GM21717 (cell line): ENCODE results near the gene ZDHHC22.

ENCODE experiments used
- ATAC-seq: cut with Tn5 transposase; IDR thresholded peaks from one replicate; pipeline ENCODE4 v1.9.1; 2021; ENCODE audit warnings: mild to moderate bottlenecking, moderate library complexity; ENCODE audit not compliant: unreplicated experiment

ZDHHC22 gene

GRCh38 chr14:77128414-77128891, 13.1 kb downstream of the ZDHHC22 start:
- ATAC-seq = no peak

DNA sequence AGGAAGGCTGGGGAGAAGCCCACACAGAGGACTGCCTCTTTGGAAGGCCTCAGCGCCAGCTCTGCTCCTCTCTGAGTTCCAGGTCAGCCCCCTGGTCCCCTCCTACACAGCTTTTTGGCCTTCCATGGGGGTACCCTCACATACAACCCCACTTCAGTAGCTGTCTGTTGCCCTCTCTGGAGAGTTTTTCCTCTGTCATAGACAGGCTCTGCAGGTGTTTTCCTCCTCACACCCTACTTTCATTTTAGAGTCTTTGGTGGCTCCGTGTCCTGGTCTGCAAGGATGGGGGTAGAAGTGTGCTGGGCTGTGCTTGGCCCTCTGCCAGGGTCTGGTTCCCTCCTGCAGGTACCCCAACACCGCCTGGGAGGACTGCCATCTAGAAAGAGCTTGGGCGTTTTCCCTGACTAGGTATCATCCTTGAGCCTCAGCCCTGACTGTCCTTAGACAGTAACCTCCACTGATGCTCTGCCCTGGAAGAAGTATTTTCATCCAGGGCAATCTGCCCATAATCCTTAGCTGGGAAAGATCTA, 15.1 kb downstream of the ZDHHC22 start:
- ATAC-seq = no peak

- no peak for ATAC-seq
These were observed 15.7 kb downstream of the ZDHHC22 start for GRCh38 chr14:77125823-77126325.

- no peak for ATAC-seq
These were observed 16.2 kb downstream of the ZDHHC22 start for GRCh38 chr14:77125281-77125801.

DNA sequence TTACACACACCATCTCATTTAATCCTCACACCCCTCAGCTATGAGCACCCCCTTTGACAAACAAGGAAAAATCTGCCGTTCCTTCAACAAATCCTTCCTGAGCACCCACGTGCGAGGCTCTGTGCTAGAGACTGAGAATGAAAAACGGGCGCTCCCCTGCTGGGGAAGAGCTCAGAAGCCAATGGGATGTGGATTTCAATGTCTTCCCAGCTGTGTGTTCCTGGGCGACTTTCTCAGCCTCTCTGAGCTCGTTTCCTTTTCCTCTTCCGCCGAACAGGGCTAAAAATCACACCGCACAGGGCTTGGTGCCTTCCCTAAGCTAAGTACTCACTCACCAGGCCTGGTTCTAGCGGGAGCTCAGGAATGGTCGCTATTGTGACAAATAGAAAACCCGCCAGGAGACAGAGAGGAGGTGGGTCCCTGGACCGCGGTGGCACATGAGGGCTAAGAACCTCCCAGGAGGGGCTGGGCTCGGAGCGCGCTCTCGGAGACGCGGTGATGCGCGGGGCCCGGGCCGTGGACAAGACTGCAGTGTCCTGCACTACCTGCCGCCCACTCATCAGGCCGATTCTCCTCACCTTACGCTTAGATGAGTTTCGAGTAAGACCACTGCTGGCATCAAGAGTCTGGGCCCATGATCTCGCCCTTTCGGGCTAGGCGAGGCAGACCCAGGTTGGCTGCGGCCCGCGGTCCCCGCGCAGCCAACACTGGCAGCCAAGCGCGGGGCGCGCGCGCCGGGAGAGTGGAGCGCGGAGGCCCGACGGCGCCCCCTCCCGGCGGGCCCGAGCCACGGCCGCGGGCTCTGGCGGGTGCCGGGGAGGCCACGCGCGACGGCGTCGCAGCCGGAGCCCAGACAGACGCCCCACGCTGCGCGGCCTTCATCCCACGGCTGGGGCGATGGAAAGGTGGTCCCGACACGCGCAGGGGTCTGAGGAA, 17.0 kb downstream of the ZDHHC22 start:
- no peak for ATAC-seq

DNA sequence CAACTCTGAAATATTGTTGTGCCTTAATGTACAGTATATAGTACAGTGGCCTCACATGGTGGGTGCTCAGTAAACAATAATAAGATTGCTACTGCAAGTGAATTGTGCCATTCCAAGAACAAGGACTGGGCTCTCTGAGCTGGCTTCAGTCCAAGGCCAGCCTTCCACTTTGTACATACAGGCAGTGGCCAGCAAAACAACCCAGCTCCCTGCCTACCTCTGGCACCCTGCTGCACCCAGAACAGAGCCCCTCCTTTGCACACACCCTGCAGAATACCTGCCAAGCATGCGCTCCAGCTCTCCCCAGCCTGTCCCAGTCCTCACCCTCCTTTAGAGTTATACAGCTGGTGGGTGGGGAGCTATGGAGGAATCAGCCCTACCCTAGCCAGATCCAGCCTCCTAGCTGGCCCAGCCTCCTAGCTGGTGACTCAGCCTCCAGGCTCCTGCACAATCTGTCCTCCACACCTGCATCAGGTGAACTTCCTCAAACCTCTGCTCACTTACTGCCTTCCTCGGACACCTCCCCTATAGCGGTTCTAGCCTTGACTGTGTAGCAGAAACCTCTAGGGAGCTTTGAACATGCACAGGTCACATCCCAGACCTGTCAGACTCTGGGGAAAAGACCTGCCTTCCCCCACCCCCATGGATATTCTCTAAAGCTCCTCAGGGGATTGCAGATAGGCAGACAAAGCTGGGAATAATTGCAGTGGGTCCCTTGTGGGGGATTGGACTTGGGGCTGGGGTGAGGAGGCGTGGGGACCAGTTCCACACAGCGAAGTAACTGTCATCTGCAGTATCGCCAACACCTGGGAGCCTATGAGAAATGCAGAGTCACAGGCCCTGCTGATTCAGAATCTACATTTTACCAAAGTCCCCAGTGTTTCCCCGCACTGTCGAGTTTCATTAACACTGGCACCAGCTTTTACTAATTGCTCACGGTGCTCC, 17.9 kb downstream of the ZDHHC22 start:
- ATAC-seq = no peak

DNA sequence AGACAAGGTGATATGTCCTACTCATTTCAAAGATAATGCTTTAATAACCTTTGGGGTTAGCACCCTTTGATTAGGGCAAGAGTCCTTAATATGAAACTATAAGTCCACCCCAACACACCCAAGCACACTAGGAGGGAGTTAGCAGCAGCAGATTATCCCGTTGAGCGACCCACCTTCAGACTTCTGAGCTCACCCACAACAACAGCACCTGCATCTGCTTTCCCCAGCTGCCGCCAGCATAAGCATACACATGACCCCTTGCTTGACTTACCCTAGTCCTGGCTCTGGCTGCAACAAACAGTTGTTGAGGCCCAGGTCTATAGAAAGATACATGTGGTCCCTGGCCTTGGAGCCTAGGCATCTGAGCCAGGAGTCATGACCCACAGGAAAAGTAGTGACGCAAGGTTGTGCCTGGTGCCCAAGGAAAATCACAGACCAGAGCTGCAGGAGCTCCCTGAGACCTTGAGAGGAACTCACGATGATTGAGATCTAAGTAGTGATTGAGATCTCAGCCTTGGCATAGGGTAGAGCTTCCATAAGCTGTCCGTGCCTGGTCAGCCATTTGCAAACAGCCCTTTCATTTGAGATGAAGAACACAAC, 19.0 kb downstream of the ZDHHC22 start:
- no peak for ATAC-seq

- ATAC-seq = peak; percentile 81
These were observed 20.5 kb downstream of the ZDHHC22 start for GRCh38 chr14:77120771-77121743.

DNA sequence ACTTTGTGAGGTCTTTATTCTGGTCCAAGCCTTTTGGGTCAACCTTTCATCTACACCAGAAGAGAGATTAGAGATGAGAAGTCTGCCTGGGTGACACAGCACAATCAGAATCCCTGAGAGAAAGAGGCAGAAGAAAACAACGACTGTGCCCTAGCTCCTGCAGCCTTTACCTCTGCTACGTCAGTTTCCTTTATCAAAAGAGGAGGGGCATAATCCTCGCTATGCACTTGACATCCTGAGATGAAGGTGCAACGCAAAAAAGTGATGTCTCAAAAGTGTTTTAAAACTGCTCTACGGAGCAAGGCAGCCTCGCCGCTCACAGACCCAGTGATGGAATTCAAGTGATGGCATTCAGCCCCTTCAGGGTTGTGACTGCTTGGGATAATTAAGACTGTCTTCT, 21.7 kb downstream of the ZDHHC22 start:
- no peak for ATAC-seq

GRCh38 chr14:77116172-77116817, 25.3 kb downstream of the ZDHHC22 start:
- no peak for ATAC-seq

GRCh38 chr14:77114609-77115008, 27.0 kb downstream of the ZDHHC22 start:
- no peak for ATAC-seq

- ATAC-seq = no peak
These were observed 27.9 kb downstream of the ZDHHC22 start for GRCh38 chr14:77113644-77114043.

GRCh38 chr14:77111021-77111420, 30.6 kb downstream of the ZDHHC22 start:
- ATAC-seq = no peak

DNA sequence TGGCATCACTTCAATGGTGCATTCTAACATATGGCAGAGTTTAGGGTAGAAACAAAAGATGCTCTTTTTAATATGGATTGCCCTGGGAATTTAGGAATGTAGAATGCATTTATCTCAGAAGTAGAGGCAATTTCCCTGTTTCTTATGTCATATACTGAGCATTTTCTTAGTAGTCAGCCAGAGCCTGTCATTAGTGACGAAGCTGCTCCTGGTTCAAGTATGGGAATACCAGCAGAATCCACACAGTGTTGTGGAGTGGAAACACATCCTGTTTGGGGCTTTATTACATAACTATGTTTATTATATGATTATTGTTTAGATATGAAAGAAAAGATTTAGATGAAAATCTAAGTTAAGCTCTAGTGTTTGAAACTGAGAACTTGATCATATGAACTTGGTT, 31.3 kb downstream of the ZDHHC22 start:
- no peak for ATAC-seq

DNA sequence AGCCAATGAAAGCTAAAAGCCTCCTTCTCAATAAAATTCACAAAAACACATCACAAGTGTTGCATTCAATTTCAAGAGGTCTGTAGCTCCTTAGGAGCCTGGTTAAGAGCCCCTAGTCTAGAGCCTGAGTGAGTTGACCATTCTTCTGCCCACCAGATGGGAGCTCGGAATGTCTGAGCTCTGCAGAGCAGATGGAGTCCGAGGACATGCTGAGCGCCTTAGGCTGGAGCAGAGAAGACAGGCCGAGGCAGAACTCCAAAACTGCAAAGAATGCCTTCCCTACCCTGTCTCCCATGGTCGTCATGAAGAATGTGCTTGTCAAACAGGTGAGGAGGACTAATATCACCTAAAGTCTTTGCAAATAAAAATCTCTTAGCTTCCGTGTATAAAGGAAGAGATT, 31.9 kb downstream of the ZDHHC22 start:
- no peak for ATAC-seq

GRCh38 chr14:77108753-77109152, 32.8 kb downstream of the ZDHHC22 start:
- no peak for ATAC-seq

GRCh38 chr14:77107228-77107627, 34.4 kb downstream of the ZDHHC22 start:
- ATAC-seq = no peak

- ATAC-seq = no peak
These were observed 34.9 kb downstream of the ZDHHC22 start for GRCh38 chr14:77106666-77107065.
